ENCODE results near the gene FREM2. TPM values are rescaled to one million over a fixed set of nuclear protein-coding genes. Genes with fewer than 3 reads are reported as not detected.

The FREM2 gene
- total RNA-seq, 4 donors from 2014 or later = under 0.01 to 34.3 (median 2.5) TPM

DNA sequence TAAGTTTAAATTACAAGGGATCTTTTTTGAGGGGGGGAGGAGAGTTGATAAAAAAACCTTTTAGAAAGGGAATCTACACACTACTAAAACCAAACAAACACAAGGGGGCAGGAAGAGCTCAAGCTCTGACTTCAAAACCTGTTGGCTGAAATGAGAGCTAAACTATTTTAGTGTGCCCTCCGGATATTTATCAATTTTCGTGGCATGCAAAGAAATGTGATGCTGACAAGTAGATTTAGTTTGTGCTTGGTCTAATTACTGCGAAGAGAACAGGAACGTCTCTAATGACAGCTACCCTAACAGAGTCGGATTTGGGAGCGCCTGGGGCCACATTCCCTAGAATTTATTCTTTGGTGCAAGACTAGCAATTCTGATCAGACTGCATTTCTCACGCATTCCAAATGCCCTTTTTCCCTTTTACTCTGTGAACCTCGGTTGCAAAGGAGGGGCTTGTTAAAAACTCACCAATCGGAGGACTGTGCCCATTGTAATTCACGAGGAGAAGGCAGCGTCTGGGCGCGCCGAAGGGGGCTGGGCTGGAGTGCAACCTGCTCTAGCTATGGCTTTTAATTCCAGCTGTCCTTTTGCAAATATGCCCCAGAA, 802 bp upstream of the FREM2 start:
- H3K4me1 ChIP-seq = peaks cover 0 to 5% of the 10 kb centered on the region in 2 donors
- H3K36me3 ChIP-seq = no peaks in the 10 kb centered on the region
- no peak for TF ChIP-seq POLR2A (IDR thresholded peaks at IDR 0.05)
- TF ChIP-seq, protein P1, sequence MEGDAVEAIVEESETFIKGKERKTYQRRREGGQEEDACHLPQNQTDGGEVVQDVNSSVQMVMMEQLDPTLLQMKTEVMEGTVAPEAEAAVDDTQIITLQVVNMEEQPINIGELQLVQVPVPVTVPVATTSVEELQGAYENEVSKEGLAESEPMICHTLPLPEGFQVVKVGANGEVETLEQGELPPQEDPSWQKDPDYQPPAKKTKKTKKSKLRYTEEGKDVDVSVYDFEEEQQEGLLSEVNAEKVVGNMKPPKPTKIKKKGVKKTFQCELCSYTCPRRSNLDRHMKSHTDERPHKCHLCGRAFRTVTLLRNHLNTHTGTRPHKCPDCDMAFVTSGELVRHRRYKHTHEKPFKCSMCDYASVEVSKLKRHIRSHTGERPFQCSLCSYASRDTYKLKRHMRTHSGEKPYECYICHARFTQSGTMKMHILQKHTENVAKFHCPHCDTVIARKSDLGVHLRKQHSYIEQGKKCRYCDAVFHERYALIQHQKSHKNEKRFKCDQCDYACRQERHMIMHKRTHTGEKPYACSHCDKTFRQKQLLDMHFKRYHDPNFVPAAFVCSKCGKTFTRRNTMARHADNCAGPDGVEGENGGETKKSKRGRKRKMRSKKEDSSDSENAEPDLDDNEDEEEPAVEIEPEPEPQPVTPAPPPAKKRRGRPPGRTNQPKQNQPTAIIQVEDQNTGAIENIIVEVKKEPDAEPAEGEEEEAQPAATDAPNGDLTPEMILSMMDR (IDR thresholded peaks at IDR 0.05) = peak in 2 of 4 experiments; percentile 17 to 33
- H3K4me3 ChIP-seq = peak overlapping the region; percentile 18 to 44
- peaks cover 0 to 15% of the 10 kb centered on the region in 2 donors for H3K27me3 ChIP-seq
- H3K27ac ChIP-seq = no peak overlapping the region
- no peaks in the 10 kb centered on the region for H3K9me3 ChIP-seq
- no peak for DNase-seq
- intact Hi-C loops (cut with DNase I; ENCODE audit: low total_unique reads) = no loop called here

DNA sequence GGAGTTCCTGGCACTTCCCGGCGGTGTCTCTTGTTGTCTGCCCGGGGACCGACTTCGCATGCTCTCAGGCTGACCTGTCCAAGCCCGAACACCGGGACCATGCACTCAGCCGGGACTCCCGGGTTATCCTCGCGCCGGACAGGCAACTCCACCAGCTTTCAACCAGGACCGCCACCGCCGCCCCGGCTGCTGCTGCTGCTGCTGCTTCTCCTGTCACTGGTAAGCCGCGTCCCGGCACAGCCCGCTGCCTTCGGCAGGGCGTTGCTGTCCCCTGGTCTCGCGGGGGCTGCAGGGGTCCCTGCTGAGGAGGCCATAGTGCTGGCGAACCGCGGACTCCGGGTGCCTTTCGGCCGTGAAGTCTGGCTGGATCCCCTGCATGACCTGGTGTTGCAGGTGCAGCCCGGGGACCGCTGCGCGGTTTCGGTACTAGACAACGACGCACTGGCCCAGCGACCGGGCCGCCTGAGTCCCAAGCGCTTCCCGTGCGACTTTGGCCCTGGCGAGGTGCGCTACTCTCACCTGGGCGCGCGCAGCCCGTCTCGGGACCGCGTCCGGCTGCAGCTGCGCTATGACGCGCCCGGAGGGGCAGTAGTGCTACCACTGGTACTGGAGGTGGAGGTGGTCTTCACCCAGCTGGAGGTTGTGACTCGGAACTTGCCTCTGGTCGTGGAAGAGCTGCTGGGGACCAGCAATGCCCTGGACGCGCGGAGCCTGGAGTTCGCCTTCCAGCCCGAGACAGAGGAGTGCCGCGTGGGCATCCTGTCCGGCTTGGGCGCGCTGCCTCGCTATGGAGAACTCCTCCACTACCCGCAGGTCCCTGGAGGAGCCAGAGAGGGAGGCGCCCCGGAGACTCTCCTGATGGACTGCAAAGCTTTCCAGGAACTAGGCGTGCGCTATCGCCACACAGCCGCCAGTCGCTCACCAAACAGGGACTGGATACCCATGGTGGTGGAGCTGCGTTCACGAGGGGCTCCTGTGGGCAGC, 661 bp downstream of the FREM2 start:
- TF ChIP-seq, protein P1 (IDR thresholded peaks at IDR 0.05) = no peak
- TF ChIP-seq POLR2A (IDR thresholded peaks at IDR 0.05) = no peak
- Histone ChIP-seq H3K27ac (no peak overlapping the region), H3K36me3 (no peaks in the 10 kb centered on the region), H3K27me3 (peaks cover 0 to 15% of the 10 kb centered on the region in 2 donors), H3K4me1 (peaks cover 0 to 5% of the 10 kb centered on the region in 2 donors), H3K4me3 (peak overlapping the region; percentile 18 to 44), H3K9me3 (no peaks in the 10 kb centered on the region)
- intact Hi-C loops (cut with DNase I; ENCODE audit: low total_unique reads) = no loop called here
- no peak for DNase-seq

DNA sequence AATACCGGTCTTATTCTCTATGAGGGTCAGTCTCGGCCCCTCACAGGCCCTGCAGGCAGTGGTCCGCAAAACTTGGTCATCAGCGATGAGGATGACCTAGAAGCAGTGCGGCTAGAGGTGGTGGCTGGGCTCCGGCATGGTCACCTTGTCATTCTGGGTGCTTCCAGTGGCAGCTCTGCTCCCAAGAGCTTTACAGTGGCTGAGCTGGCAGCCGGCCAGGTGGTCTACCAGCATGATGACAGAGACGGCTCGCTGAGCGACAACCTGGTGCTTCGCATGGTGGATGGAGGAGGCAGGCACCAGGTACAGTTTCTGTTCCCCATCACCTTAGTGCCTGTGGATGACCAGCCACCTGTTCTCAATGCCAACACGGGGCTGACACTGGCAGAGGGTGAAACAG, 1.8 kb downstream of the FREM2 start:
- Histone ChIP-seq H3K4me1 (peaks cover 0 to 5% of the 10 kb centered on the region in 2 donors), H3K9me3 (no peaks in the 10 kb centered on the region), H3K27ac (no peak overlapping the region), H3K36me3 (no peaks in the 10 kb centered on the region), H3K27me3 (peaks cover 0 to 15% of the 10 kb centered on the region in 2 donors), H3K4me3 (no peak overlapping the region)
- TF ChIP-seq, protein P1 (IDR thresholded peaks at IDR 0.05) = no peak
- TF ChIP-seq POLR2A (IDR thresholded peaks at IDR 0.05) = no peak
- DNase-seq = no peak
- intact Hi-C loops (cut with DNase I; ENCODE audit: low total_unique reads) = no loop called here

DNA sequence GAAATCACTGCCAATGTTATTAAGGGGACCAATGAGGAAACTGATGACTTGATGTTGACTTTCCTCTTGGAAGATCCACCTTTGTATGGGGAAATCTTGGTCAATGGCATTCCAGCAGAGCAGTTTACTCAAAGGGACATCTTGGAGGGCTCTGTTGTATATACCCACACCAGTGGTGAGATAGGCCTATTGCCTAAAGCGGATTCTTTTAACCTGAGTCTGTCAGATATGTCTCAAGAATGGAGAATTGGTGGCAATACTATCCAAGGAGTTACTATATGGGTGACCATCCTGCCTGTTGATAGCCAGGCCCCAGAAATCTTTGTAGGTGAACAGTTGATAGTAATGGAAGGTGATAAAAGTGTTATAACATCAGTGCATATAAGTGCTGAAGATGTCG, 3.4 kb downstream of the FREM2 start:
- Histone ChIP-seq H3K27me3 (no peaks in the 10 kb centered on the region), H3K4me3 (no peak overlapping the region), H3K9me3 (no peaks in the 10 kb centered on the region), H3K27ac (no peak overlapping the region), H3K4me1 (peaks cover 0 to 5% of the 10 kb centered on the region in 2 donors), H3K36me3 (no peaks in the 10 kb centered on the region)
- TF ChIP-seq, protein P1 (IDR thresholded peaks at IDR 0.05) = no peak
- TF ChIP-seq POLR2A (IDR thresholded peaks at IDR 0.05) = no peak
- intact Hi-C loops (cut with DNase I; ENCODE audit: low total_unique reads) = no loop called here
- DNase-seq = no peak

DNA sequence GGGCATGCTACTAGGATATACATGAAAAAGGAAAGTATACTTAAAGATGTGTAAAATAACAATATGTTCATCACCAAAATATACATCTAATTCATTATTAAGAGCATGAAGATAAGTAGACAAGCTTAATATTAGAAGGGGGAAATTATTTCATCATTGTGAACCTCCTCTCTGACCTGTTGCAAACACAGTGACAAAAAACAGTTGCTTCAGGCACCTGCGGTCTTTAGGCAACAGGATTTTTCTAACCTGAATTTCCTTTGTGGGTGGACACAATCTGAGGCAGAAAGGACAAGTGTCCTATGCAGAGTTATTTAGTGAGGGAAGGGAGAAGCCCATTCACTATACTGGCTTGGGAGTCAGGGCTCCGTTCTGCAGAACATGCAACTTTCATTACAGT, 6.3 kb downstream of the FREM2 start:
- no peak for TF ChIP-seq POLR2A (IDR thresholded peaks at IDR 0.05)
- TF ChIP-seq, protein P1 (IDR thresholded peaks at IDR 0.05) = no peak
- Histone ChIP-seq H3K36me3 (no peaks in the 10 kb centered on the region), H3K27me3 (no peaks in the 10 kb centered on the region), H3K4me3 (no peak overlapping the region), H3K27ac (no peak overlapping the region), H3K9me3 (no peaks in the 10 kb centered on the region), H3K4me1 (no peaks in the 10 kb centered on the region)
- intact Hi-C loops (cut with DNase I; ENCODE audit: low total_unique reads) = no loop called here
- DNase-seq = no peak
